HL-60/S4 treated with phorbol 12-myristate 13-acetate at 8.2 ng/mL for 4 days and 3 days (cell line): ENCODE results near the gene RPS16.

Source experiments
- in situ Hi-C: fragments of 300-500 bp; cut with MboI; formaldehyde crosslinking; loops from 2 replicates; pipeline ENCODE4 v1.15.0; 2022; ENCODE audit warnings: low sequenced_read_pairs

RPS16 gene

DNA sequence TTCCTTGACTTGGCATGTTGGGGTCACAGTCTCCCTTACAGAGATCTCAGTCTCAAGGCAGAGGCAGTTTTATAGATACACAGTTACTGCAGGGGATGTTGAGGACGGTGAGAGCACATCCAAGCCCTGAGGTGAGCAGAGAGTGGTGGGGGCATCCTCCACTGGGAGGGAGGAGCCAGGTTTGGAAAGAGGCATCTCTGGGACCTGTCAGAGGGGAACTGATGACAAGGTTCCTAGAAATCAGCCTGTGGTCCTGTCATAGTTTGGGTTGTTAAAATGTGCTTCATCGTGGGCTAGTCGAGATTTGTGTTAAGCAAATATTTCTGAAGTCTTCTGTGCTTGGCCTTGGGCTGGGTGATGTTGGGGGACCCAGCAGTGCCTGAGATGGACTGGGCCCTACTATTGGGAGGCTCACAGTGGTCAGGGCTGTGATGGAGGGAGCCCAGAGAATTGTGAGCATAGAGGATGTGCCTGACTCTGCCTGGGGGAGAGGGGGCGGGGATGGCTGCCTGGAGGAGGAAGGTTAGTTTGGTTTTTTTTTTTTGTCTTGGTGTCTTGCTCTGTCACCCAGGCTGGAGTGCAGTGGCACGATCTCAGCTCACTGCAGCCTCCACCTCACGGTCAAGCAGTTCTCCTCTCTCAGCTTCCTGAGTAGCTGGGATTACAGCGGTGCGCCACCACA lies 13.5 kb upstream of the RPS16 start:
- in situ Hi-C loops = no loop called here

DNA sequence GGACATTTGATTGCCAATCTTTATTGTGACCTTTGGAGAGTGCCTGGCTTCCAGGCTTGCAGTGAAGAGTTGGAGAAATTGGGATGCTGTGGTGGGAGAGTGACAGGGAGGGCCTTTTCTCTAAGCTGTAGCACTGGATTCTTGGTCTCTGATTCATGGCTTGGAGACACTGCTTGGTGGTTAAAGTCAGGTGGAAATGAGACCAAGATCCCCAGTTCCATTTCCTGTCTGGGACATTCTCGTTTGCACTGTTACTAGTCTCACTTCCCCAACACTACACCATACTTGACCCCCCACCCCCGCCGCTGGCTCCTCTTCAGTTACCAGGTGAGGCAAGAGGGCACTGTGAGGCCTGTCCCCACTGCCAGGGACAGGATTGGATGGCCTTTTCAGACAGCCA lies 12.5 kb upstream of the RPS16 start:
- in situ Hi-C loops = no loop called here

DNA sequence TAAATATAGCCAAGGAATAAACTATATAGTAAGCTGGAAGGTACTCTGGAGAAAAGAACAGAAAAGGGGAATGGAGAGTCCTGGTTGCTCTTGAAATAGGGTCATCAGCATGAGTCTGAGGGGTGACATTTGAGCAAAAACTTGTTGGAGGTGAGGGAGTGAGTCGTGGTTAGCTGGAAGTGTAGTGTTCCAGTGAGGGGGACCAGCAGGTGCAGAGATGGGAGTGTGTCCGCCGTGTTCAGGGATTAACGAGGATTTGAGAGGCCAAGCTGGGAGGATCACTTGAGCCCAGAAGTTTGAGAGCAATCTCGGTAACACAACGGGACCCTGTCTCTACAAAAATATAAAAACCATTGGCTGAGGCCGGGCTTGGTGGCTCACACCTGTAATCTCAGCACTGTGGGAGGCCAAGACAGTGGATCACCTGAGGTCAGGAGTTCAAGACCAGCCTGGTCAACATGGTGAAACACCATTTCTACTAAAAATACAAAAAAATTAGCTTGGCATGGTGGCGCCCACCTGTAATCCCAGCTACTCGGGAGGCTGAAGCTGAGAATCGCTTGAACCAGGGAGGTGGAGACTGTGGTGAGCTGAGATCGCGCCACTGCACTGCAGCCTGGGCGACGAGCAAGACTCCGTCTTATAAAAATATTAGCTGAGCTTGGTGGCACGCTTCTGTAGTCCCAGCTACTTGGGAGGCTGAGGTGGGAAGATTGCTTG lies 10.8 kb upstream of the RPS16 start:
- in situ Hi-C loops = no loop called here

DNA sequence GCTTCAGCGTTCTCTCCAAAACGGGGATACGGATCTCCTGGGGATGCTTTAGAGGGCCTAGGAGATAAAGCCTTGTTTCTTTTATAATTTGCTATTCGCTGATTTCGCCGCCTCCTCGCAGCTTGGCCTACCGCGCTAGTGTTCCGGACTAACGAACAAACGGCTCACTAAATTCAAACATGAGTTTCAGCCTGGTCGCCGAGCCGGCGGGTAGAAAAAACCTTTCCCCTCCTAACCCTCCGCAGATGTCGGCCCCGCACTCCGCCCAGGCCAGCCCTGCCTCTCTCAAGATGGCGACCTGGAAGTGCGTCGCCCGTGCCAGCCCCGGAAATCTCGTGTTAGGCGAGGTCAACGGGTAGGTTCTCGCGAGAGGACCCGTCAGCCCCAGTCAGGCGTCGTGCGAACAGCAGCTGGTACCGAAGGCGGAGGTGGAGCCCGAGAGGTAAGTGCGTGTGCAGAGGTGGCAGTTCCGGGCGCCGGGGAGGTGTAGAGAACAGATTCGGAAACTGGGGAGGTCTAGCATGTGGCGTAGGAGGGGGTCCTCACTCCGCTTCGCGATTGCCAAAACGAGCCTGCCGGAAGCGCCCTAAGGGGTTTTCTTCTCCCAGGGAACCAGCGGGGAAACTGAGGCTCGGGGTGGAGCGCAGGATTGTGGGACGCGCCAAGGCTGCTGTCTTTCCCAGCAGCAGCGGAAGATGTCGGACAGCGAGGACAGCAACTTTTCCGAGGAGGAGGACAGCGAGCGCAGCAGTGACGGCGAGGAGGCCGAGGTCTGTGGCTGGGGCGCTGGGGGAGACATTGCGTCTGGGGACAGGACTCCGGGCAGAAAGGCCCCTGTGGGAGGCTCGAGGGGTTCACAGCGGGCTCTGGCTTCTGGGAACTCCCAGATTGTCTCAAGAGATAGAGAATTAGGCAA lies 9.7 kb upstream of the RPS16 start, which contains the start of gene SUPT5H:
Gene SUPT5H (plus strand): TSS at position 387 of the 916 bp plus-strand sequence. CDS start 309 bp downstream, at position 696.
- in situ Hi-C loops = no loop called here

DNA sequence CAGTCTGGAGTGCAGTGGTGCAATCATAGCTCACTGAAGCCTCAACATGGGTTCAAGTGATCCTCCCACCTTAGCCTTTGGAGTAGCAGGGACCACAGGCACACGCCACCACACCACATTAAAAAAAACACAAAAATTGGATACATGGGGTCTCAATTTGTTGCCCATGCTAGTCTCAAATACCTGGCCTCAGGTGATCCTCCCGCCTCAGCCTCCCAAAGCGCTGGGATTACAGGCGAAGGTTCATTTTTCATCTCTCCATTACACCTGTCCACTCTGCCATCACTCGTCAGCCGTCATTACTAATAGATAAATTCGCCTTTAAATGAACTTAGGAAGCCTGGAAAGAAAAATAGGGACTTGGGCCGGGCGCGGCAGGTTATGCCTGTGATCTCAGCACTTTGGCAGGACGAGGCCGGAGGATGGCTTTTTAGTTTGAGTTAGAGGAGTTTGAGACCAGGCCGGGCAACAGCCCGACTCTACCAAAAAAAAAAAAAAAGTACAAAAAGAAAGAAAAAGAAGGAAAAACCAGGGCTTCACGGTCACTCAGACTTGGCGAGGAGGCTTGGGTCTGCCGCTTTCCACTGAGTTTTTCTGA lies 8.9 kb upstream of the RPS16 start:
- in situ Hi-C loops = no loop called here

DNA sequence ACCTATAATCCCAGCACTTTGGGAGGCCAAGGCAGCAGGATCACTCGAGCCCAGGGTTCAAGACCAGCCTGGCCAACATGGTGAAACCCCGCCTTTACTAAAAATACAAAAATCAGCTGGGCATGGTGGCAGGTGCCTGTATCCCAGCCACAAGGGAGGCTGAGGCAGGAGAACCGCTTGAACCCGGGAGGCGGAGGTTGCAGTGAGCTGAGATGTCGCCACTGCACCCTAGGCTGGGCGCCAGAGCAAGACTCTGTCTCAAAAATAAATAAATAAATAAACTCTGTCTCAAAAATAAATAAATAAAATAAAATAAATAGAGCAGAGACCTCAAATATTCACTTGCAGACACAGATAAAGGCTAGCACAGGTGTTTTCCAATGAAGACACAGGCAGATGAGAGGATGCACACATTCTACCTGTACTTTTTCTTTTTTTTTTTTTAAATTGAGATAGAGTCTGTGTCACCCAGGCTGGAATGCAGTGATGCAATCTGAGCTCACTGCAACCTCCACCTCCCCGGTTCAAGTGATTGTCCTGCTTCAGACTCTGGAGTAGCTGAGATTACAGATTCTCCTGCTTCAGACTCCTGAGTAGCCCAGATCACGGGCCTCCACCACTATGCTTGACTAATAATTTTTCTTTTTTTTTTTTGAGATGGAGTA lies 2.7 kb upstream of the RPS16 start:
- in situ Hi-C loops = no loop called here

DNA sequence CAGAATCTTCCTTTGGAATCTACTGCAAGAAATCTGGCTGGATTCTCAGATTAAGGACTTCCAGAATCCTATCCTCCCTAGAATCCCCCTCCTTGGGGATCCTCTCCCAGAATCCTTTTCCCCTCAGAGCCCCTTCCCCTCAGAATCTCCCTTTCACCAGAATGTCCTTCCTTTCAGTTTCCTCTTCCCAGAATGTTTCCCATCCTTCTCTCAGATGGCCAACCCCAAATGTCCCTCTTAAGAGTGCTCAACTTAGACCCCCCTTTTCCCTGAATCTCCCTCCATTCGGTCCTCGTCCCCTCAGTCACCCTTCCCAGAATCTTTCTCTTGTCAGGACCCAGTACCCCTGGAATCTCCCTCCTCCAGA lies 584 bp upstream of the RPS16 start:
- in situ Hi-C loops = no loop called here

DNA sequence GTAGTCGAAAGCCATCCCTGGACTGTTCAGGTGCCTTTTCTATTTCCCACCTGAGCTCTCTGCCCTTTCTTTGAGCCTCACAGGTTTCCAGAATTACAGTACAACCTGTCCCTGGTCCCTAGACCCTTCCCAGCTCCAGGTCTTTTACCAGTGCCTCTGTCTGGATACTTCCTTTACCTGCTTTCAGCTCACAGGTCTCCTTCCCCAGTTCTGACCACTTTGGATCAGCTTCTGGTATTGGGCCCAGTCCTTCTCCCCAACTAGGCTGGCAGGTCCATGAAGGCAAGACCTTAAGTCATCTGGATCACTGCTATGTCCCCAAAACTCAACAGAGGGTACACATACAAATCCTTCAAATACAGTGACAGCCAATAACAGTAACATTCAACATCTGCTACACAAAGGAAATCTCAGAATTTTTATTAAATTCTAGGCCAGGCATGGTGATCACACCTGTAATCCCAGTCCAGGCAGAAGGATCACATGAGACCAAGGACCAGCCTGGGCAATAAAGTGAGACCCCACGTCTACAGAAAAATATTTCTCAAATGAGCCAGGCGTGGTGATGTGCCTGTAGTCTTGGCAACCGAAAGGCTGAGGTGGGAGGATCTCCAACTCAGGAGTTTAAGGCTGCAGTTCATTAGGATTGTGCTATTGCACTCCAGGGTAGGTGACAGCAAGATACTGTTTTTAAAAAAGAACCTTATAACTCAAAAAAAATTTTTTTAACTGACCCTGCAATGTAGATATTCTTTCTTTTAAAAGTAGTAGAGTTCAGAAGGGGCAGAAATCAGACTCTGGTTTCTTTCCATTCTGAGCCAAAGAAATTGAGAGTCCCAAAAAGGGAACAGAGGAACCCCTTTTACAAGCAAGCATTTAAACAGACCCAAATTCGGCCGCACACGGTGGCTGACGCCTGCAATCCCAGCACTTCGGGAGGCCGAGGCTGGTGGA lies 1.3 kb downstream of the RPS16 start:
- in situ Hi-C loops = no loop called here

DNA sequence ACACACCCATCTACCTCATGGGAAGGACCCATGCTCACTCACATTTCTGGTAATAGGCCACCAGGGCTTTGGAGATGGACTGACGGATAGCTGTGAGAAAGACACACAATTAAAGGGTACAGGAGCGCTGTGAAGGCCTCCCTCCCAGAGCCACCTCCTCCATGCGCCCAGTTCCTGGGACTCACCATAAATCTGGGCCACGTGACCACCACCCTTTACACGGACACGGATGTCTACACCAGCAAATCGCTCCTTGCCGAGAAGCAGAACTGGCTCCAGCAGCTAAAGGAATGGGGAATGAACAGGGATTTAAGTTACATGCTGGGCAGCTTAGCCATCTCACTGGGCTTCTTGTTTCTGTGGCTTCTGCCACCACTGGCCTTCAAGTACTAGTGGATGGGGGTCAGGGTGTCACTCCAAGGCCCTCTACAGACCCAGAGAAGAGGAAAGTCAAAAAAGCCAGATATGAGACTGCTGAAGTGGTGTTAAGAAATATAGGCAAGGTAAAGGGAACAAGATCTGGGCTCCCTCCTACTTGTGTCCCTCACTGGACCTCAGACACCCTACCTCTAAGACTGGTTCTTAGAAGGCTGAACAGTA lies 2.2 kb downstream of the RPS16 start:
- in situ Hi-C loops = no loop called here

DNA sequence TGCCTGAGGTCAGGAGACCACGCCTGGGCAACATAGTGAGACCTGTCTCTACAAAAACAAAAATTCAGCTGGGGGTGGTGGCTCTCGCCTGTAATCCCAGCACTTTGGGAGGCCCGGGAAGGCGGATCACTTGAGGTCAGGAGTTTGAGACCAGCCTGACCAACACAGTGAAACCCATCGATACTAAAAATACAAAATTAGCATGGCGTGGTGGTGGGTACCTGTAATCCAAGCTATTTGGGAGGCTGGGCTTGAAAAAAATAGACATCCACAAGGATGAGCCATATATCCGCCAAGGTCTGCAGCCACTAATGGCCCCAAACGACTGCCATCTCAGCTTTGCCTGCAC lies 3.1 kb downstream of the RPS16 start:
- in situ Hi-C loops = no loop called here

DNA sequence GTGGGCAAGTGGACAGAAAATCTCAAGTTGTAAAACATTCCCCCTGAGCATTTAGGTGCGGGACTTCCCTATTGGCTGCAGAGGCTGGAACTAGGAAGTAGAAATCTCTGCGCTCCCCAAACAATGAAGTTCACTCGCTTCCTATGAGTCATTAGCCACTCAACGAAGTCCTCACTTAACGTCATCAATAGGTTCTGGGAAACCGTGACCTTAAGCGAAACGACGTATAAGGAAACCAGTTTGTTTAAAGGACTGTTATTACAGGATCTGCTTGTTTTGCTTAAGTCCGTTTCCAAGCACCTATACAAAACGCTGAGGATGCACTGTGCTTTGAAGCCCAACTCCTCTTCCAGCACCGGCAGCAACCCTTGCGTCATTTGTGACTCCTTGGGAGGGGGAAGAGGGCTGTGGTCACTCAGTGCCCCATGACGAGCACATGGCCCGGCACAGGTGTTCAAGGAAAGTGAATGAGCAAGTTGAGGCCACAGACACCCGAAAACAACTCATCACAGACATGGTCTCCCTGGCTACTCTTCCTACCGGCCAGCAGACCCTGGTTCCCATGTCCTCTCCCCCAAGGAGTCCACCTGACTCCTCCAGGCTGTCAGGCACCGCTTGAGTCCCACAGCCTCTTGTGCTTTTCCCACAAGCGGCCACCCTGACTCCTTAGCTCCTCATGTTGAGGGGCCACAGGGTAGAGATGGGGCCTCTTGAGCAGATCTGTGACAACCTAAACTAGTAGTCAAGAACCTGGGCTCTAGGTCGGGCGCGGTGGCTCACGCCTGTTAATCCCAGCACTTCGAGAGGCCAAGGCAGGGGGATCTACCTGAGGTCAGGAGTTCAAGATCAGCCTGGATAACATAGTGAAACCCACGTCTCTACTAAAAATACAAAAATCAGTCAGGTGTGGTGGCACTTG lies 4.8 kb downstream of the RPS16 start:
- in situ Hi-C loops = no loop called here

DNA sequence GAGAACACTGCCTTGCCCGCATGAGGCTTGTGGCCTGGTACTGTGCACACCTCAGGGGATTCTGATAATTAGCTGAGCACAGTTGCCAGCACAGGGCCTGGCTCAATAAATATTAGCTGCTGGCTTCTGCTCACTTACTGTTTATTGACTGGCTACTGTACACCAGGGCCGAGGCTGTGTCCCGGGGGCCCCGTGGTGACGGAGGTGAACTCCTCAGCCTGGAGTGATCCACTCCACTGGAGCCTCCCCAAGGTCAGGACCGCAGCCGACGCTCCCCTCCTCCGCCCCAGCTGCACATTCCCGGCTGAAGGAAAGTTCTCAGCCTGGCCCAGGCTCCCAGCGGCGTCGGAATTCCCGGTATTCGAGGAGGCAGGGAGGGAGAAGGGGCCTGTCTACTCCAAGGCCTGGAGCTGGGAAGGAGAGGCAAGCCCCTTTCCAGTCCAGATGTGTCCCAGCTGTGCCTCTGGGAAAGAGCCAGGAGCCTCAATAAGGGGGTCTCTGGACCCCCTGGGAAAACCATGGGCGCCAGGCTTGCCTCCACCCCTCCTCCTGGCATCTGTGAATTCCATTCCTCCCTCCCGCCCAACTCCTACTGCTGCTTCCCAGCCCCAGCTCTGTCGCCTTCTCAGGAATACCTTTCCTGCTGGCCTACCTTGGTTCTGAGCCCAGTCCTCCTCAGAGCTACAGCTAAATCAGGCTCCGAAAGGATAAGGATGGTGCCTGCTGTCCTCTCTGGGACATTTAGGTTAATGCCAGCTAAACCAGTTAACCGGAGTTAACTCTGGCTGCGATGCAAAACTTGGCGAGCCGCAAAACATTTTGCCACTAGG lies 7.3 kb downstream of the RPS16 start:
- in situ Hi-C loops = no loop called here

DNA sequence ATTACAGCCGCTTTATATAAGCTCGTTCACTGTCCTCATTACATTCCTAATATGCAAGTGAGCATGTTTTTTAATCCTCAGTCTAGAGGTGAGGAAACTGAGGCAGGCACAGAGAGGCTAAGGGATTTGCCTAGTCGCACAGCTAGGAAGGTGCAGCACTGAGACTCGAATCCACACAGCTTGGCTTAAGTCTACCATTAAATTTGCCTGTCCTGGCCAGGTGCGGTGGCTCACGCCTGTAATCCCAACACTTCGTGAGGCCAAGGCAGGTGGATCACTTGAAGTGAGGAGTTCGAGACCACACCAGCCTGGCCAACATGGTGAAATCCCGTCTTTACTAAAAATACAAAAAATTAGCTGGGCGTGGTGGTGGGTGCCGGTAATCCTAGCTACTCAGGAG lies 8.0 kb downstream of the RPS16 start:
- in situ Hi-C loops = no loop called here

DNA sequence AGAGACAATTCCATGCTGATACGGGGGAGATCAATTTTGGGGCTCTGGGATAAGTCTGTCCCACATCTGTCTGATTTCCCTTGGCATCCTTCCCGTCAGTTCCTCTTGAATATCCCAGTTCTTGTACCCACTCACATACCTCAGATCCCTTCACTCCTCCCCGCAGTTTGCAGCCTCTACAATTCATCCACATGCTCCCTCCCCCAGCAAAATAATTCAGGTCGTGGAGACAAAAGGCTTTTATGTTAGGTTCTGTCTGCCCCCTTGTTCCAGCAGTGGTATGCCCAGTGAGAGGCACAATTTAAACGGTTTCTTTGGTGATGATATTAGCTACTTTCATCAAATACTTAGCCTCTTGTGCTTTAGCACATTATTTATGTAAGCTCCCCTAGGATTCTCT lies 9.6 kb downstream of the RPS16 start:
- in situ Hi-C loops = no loop called here

DNA sequence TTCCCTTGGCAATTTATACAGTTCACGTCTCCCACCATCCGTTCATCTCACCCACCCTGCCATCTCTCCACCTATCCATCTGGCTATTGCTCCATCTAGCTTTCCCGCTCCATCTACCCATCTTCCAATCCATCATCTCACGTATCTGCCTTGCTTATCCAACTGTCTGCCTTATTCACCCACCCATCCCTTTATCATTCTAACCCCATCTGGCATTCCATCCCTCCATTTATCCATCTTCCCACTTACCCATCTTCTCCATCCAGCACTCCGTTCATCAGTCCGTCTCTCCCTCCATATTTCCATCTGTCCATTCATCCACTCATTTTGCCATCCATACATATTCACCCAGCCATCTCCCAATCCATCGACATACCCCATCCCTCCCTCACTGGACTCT lies 10.0 kb downstream of the RPS16 start:
- in situ Hi-C loops = no loop called here

DNA sequence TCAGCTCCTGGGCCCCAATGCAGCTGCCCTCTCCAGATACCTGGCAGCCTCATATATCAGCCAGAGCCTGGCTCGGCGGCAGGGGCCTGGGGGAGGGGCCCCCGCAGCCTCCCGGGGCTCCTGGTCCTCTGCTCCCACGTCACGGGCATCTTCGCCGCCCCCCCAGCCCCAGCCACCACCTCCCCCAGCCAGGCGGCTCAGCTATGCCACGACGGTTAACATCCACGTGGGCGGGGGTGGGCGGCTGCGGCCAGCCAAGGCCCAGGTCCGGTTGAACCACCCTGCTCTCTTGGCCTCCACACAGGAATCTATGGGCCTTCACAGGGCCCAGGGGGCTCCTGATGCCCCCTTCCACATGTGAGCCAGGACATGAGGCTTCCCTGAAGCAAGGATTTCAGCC lies 10.8 kb downstream of the RPS16 start:
- in situ Hi-C loops = no loop called here
